Mucosa of rectum (tissue), 2 donors: ENCODE results near the gene TRIM44.
"Not testable (repeated sequence)": the region's sequence is repeated elsewhere in the genome, so short reads cannot be mapped to it uniquely, and the experiment has no call there.

ENCODE experiments used
- H3K27ac ChIP-seq, 2 donors: one replicate each; pipeline ENCODE4 v1.7.0; 2013; ENCODE audit warnings: inconsistent platforms in 2 of 2, low read depth in 2 of 2, low read length in 2 of 2
- H3K27me3 ChIP-seq, 2 donors: one replicate each; pipeline ENCODE4 v1.7.0; 2013; ENCODE audit warnings: low read length in 2 of 2; ENCODE audit not compliant: control insufficient read depth in 2 of 2, insufficient read depth in 2 of 2
- H3K36me3 ChIP-seq, 2 donors: one replicate each; pipeline ENCODE4 v1.7.0; 2013; ENCODE audit warnings: low read length in 2 of 2; ENCODE audit not compliant: control insufficient read depth in 2 of 2, insufficient read depth in 2 of 2
- H3K4me1 ChIP-seq, 2 donors: one replicate each; pipeline ENCODE4 v1.7.0; 2013; ENCODE audit warnings: low read length in 2 of 2, mild to moderate bottlenecking in 1 of 2; ENCODE audit not compliant: control insufficient read depth in 2 of 2, insufficient read depth in 2 of 2
- H3K4me3 ChIP-seq, 2 donors: one replicate each; pipeline ENCODE4 v1.7.0; 2013; ENCODE audit warnings: low read length in 2 of 2
- H3K9ac ChIP-seq, 2 donors: one replicate each; pipeline ENCODE4 v1.7.0; 2013; ENCODE audit warnings: low read length in 2 of 2, low read depth in 1 of 2, mild to moderate bottlenecking in 1 of 2
- H3K9me3 ChIP-seq, 2 donors: one replicate each; pipeline ENCODE4 v1.7.0; 2013; ENCODE audit warnings: low read length in 2 of 2; ENCODE audit not compliant: control insufficient read depth in 2 of 2
- donor health status: healthy.
- donor health status: Normal muscosa, but diverticular disease.

The TRIM44 gene

DNA sequence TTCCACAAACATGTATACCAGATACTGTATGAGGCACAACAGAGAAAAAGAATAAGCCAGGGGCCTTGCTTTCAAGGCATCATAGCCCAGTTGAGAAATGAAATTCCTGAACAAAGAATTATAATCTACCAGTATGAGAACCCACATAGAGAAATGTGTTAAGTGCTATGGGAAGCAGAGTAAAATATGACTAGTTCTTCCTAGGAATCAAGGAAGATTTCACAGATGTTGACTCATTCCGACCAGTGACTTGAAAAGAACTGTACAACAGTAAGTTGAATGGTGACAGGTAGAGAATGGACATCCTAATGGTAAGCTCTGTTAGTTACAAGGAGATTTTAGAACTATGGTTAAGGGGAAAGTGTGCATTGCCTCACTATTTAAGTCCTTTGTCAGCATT, 102.6 kb downstream of the TRIM44 start:
- Histone ChIP-seq H3K27ac (no peak overlapping the region), H3K27me3 (no peaks in the 10 kb centered on the region), H3K4me1 (no peaks in the 10 kb centered on the region), H3K36me3 (no peaks in the 10 kb centered on the region), H3K9ac (no peak overlapping the region), H3K4me3 (no peak overlapping the region), H3K9me3 (no peaks in the 10 kb centered on the region)

DNA sequence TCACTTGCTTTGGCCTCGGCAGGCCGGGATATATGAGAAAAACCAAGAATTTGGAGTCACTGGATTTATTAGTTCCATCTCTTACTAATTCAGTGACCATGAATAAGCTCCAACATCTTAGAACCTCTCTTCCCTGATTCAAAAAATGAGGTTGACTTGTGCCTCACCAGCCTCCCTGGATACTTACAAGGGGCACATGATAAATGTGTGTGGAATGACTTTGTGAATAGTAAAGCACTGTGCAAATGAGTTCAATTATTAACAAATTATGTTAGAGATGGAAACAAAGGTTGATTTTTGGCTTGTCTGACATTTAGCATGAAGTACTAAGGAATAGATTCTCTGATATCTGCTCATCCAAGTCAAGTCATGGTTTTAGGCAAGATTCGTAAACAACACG, 104.1 kb downstream of the TRIM44 start:
- no peak overlapping the region for H3K27ac ChIP-seq
- no peaks in the 10 kb centered on the region for H3K36me3 ChIP-seq
- no peaks in the 10 kb centered on the region for H3K9me3 ChIP-seq
- no peaks in the 10 kb centered on the region for H3K4me1 ChIP-seq
- H3K4me3 ChIP-seq: no peak overlapping the region
- H3K27me3 ChIP-seq: no peaks in the 10 kb centered on the region
- no peak overlapping the region for H3K9ac ChIP-seq

DNA sequence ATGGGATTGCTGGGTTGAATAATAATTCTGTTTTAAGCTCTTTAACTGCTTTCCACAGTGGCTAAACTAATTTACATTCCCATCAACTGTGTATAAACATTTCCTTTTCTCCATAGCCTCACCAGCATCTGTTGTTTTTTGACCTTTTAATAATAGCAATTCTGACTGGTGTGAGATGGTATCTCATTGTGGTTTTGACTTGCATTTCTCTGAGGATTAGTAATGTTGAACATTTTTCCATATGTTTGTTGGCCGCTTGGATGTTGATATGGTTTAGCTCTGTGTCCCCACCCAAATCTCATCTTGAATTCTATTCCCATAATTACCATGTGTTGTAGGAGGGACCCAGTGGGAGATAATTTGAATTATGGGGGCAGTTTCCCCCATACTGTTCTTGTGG, 107.8 kb downstream of the TRIM44 start:
- not testable (repeated sequence) for H3K27ac ChIP-seq, H3K27me3 ChIP-seq, H3K9me3 ChIP-seq, H3K36me3 ChIP-seq, H3K4me3 ChIP-seq, H3K9ac ChIP-seq, H3K4me1 ChIP-seq

DNA sequence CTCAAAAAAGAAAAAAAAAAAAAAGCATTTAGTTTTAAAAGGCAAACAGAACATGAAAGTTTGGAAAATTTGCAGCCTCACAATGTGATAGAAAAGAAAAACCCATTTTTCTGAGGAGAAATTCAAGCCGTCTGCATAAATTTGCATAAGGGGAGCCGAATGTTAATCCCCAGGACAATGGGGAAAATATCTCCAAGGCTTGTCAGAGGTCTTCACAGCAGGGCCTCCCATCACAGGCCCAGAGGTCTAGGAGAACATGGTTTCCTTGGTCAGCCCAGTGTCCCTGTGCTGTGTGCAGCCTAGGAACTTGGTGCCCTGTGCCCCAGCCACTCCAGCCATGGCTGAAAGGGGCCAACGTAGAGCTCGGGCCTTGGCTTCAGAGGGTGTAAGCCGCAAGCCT, 109.1 kb downstream of the TRIM44 start:
- Histone ChIP-seq H3K36me3 (no peaks in the 10 kb centered on the region), H3K27ac (no peak overlapping the region), H3K9ac (no peak overlapping the region), H3K9me3 (no peaks in the 10 kb centered on the region), H3K4me3 (no peak overlapping the region), H3K27me3 (no peaks in the 10 kb centered on the region), H3K4me1 (no peaks in the 10 kb centered on the region)

DNA sequence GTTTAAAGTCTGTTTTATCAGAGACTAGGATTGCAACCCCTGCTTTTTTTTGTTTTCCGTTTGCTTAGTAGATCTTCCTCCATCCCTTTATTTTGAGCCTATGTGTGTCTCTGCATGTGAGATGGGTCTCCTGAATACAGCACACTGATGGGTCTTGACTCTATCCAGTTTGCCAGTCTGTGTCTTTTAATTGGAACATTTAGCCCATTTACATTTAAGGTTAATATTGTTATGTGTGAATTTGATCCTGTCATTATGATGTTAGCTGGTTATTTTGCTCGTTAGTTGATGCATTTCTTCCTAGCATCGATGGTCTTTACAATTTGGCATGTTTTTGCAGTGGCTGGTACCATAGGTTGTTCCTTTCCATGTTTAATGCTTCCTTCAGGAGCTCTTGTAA, 114.7 kb downstream of the TRIM44 start:
- H3K4me1 ChIP-seq, H3K9me3 ChIP-seq, H3K27me3 ChIP-seq, H3K9ac ChIP-seq, H3K27ac ChIP-seq, H3K36me3 ChIP-seq, H3K4me3 ChIP-seq: not testable (repeated sequence)

DNA sequence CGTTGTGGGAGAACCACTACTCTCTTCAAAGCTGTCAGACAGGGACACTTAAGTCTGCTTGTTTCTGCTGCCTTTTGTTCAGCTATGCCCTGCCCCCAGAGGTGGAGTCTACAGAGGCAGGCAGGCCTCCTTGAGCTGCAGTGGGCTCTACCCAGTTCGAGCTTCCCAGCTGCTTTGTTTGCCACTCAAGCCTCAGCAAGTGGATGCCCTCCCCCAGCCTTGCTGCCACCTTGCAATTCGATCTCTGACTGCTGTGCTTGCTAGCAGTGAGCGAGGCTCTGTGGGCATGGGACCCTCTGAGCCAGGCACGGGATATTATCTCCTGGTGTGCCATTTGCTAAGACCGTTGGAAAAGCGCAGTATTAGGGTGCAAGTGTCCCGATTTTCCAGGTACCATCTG, 116.4 kb downstream of the TRIM44 start:
- H3K9me3 ChIP-seq, H3K4me3 ChIP-seq, H3K36me3 ChIP-seq, H3K27ac ChIP-seq, H3K4me1 ChIP-seq, H3K9ac ChIP-seq, H3K27me3 ChIP-seq: not testable (repeated sequence)

DNA sequence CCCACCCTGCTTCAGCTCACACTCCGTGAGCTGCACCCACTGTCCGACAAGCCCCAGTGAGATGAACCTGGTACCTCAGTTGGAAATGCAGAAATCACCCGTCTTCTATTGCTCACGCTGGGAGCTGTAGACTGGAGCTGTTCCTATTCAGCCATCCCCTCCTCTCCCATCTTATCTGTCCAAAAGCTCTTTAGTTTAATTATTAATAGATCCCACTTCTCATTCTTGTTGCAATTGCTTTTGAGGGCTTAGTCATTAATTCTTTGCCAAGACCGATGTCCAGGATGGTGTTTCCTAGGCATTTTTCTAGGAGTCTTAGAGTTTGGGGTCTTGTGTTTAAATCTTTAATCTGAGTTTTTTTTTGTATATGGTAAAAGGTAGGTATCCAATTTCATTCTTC, 116.8 kb downstream of the TRIM44 start:
- Histone ChIP-seq H3K36me3 (no peaks in the 10 kb centered on the region), H3K4me1 (no peaks in the 10 kb centered on the region), H3K27me3 (no peaks in the 10 kb centered on the region), H3K4me3 (no peak overlapping the region), H3K9ac (no peak overlapping the region), H3K27ac (no peak overlapping the region), H3K9me3 (no peaks in the 10 kb centered on the region)

DNA sequence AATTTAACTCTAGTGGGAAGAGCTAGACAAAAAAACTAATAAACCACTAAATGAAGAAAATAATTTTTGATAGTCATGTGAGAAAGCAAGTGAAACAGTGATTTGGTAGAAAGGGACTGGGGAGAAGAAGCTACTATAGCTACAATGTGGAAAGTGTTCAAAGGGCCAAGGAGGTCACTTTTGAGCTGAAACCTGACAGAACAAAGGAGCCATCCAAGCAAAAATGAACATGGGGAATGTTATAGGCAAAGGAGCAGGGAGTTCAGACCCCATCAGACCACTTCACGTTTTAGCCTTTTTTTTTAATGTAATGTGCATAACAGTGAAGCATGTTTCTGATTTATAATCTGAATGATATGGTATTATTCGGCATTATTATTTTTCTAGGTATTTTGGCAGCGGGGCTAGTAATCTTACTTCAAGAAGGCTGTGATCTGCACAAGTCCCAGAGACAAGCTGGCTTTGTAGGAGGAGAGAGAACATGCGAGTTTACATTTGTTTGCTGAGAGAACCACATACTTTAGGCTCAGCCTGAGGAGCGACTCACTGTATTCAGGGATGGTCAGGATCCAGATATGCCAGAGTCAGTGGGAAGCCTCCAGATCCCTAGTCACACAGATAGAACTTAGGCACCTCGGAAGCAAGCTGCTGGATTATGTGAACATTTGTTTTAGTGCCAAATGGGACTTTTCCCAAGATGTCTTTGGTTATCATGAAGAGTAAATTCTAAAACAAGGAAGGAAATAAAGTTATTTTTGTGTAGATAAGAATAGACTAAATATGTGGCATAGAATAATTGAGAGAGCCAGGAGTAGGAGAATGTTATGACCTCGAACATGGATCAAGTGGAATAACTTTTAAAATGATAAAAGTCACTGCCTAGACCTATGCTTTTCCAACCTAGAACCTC, 118.6 kb downstream of the TRIM44 start:
- Histone ChIP-seq H3K4me3 (no peak overlapping the region), H3K9me3 (no peaks in the 10 kb centered on the region), H3K4me1 (no peaks in the 10 kb centered on the region), H3K27me3 (no peaks in the 10 kb centered on the region), H3K9ac (no peak overlapping the region), H3K27ac (no peak overlapping the region), H3K36me3 (no peaks in the 10 kb centered on the region)

DNA sequence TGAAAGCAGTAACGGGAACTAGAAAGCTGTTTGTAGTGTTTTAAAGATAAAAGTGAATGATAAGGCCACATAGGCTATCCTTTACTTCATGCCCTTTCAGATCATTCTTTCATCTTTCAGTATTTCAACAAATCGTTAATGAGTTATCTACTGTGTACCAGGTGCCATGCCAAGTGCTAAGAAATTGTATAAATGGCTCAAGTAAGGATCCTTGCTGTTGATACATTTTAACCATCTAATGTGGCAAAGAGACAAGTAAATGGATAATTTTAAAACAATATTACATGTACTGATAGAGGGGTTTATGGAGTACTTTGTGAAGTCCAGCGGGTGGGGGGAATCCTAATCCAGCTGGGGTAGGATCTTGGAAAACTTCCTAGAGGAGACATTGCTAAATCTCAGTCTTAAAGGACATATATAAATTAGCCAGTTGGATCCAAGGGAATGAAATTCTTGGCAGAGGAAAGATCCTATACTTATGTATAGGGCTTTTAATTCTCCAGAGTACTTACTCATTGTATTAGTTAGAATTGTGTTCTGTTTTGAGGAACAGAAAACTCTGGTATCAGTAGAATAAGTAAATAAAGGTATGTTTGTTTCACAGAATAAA, 119.4 kb downstream of the TRIM44 start:
- Histone ChIP-seq H3K27ac (no peak overlapping the region), H3K4me1 (no peaks in the 10 kb centered on the region), H3K36me3 (no peaks in the 10 kb centered on the region), H3K9ac (no peak overlapping the region), H3K9me3 (no peaks in the 10 kb centered on the region), H3K27me3 (no peaks in the 10 kb centered on the region), H3K4me3 (no peak overlapping the region)

DNA sequence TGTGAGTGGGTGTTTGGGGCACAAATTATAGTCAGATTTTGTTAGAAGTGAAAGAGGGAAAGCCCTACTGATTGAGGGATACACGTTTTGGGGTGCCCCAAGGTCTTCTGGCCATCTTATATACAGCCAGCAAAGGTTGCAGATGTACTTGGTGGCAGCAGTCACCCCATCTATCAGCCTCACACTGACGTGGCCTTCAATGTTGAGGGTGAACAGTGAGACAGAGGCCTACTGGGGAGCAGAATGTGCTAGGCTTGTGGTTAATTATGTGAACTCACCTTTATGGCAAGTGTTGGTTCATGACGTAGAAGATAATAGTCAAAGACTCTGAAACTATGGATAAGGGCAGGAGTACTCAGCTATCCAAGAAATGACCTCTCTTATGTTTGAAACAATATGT, 121.2 kb downstream of the TRIM44 start:
- Histone ChIP-seq H3K4me1 (no peaks in the 10 kb centered on the region), H3K27me3 (no peaks in the 10 kb centered on the region), H3K9ac (no peak overlapping the region), H3K4me3 (no peak overlapping the region), H3K9me3 (no peaks in the 10 kb centered on the region), H3K27ac (no peak overlapping the region), H3K36me3 (no peaks in the 10 kb centered on the region)
